ENCODE data around the gene MAP2K7.
"Not testable (repeated sequence)": the region's sequence is repeated elsewhere in the genome, so short reads cannot be mapped to it uniquely, and the experiment has no call there.

Gene MAP2K7

GRCh38 chr19:7903244-7904073 lies at the start of gene MAP2K7:
MAP2K7 (plus strand) TSS chr19:7903877; CDS start chr19:7903945, 68 bp downstream.
- DNase-seq = peak; percentile 99

- DNase-seq = no peak
Measured at GRCh38 chr19:7855426-7856108, 48.1 kb upstream of the MAP2K7 start.

GRCh38 chr19:7856109-7856591 lies 47.5 kb upstream of the MAP2K7 start:
- DNase-seq = no peak

GRCh38 chr19:7856679-7857663 lies 46.7 kb upstream of the MAP2K7 start:
- peak; percentile 34 for DNase-seq

- no peak for DNase-seq
Measured at GRCh38 chr19:7857727-7858108, 46.0 kb upstream of the MAP2K7 start.

- peak; percentile 88 for DNase-seq
Measured at GRCh38 chr19:7858109-7858770, 45.4 kb upstream of the MAP2K7 start.

- not testable (repeated sequence) for DNase-seq
Measured at GRCh38 chr19:7859087-7859486, 44.6 kb upstream of the MAP2K7 start.

GRCh38 chr19:7859831-7860713 lies 43.6 kb upstream of the MAP2K7 start:
- no peak for DNase-seq

GRCh38 chr19:7860714-7861618 lies 42.7 kb upstream of the MAP2K7 start:
- DNase-seq = no peak

GRCh38 chr19:7861619-7862412 lies 41.9 kb upstream of the MAP2K7 start:
- no peak for DNase-seq

GRCh38 chr19:7862413-7862951 lies 41.2 kb upstream of the MAP2K7 start:
- no peak for DNase-seq

- no peak for DNase-seq
Measured at GRCh38 chr19:7863157-7863970, 40.3 kb upstream of the MAP2K7 start.

GRCh38 chr19:7863971-7864689 lies 39.5 kb upstream of the MAP2K7 start:
- no peak for DNase-seq

- DNase-seq = no peak
Measured at GRCh38 chr19:7864690-7865074, 39.0 kb upstream of the MAP2K7 start.

GRCh38 chr19:7865262-7865911 lies 38.3 kb upstream of the MAP2K7 start:
- DNase-seq = no peak

- no peak for DNase-seq
Measured at GRCh38 chr19:7866399-7867091, 37.1 kb upstream of the MAP2K7 start.

All from NCI-H82 (cell line).